ENCODE results near the gene SLC25A21.

GRCh38 chr14:37018571-37019240 lies 153.7 kb downstream of the SLC25A21 start:
- TF ChIP-seq EZH2 (IDR thresholded peaks at IDR 0.05) (no peak), CTCF (IDR thresholded peaks at IDR 0.05) (no peak)
